ENCODE results near the gene TFF1. TPM values are rescaled to one million over a fixed set of nuclear protein-coding genes. Genes with fewer than 3 reads are reported as not detected.
A peak's percentile ranks its signal among the peaks of the same experiment; 100 is the strongest.

Gene TFF1
- total RNA-seq, 4 donors from 2014 or later, result 8.6 to 45.3 (median 25.8) TPM; not detected in 1

DNA sequence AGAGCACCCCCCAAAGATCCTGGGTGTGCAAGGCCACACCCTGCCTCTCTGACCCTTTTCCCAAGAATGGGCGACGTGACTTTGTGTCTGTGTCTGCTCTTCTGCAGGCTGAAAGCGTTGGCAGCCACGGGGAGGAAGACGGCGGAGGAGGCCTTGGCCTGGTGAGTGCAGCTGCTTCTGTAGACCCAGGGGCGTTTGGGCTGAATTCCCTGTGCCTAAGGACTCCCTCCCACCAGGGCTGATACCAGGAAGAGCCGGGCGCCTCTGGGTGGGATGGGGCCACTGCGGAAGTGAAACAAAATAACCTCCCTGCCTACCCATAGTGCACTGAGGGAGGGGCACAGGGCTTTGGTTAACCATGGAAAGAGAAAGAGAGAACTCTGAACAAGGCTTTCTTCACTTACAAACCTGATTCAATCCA, 39.9 kb upstream of the TFF1 start:
- in situ Hi-C loops (cut with MboI; ENCODE audit: low pct_ligation_motif_present in 1 of 4, low pct_unique_long_range_greater_than_20kb in 1 of 4, low sequenced_read_pairs in 3 of 4) (no loop called here), intact Hi-C loops (cut with DNase I; ENCODE audit: low total_unique reads) (no loop called here)
- peak overlapping the region; percentile 28 to 49 (median 34) for H3K27ac ChIP-seq
- no peaks in the 10 kb centered on the region for H3K9me3 ChIP-seq
- peak; percentile 20 for DNase-seq
- 40 to 70% methylated on average over 1 to 10 of the region's 10 CpGs for WGBS, 2 donors (ENCODE audit: low coverage in 1 of 2)
- H3K4me1 ChIP-seq, result no peaks in the 10 kb centered on the region
- peak overlapping the region in 1 of 4 donors; percentile 29 for H3K4me3 ChIP-seq
- H3K36me3 ChIP-seq, result no peaks in the 10 kb centered on the region
- no peaks in the 10 kb centered on the region for H3K27me3 ChIP-seq
- no peak for TF ChIP-seq POLR2AphosphoS5 (IDR thresholded peaks at IDR 0.05)
- no peak for TF ChIP-seq POLR2A (IDR thresholded peaks at IDR 0.05)
- TF ChIP-seq EP300 (IDR thresholded peaks at IDR 0.05; ENCODE audit: low read depth), result no peak
- TF ChIP-seq, protein P1, sequence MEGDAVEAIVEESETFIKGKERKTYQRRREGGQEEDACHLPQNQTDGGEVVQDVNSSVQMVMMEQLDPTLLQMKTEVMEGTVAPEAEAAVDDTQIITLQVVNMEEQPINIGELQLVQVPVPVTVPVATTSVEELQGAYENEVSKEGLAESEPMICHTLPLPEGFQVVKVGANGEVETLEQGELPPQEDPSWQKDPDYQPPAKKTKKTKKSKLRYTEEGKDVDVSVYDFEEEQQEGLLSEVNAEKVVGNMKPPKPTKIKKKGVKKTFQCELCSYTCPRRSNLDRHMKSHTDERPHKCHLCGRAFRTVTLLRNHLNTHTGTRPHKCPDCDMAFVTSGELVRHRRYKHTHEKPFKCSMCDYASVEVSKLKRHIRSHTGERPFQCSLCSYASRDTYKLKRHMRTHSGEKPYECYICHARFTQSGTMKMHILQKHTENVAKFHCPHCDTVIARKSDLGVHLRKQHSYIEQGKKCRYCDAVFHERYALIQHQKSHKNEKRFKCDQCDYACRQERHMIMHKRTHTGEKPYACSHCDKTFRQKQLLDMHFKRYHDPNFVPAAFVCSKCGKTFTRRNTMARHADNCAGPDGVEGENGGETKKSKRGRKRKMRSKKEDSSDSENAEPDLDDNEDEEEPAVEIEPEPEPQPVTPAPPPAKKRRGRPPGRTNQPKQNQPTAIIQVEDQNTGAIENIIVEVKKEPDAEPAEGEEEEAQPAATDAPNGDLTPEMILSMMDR (IDR thresholded peaks at IDR 0.05), result no peak

DNA sequence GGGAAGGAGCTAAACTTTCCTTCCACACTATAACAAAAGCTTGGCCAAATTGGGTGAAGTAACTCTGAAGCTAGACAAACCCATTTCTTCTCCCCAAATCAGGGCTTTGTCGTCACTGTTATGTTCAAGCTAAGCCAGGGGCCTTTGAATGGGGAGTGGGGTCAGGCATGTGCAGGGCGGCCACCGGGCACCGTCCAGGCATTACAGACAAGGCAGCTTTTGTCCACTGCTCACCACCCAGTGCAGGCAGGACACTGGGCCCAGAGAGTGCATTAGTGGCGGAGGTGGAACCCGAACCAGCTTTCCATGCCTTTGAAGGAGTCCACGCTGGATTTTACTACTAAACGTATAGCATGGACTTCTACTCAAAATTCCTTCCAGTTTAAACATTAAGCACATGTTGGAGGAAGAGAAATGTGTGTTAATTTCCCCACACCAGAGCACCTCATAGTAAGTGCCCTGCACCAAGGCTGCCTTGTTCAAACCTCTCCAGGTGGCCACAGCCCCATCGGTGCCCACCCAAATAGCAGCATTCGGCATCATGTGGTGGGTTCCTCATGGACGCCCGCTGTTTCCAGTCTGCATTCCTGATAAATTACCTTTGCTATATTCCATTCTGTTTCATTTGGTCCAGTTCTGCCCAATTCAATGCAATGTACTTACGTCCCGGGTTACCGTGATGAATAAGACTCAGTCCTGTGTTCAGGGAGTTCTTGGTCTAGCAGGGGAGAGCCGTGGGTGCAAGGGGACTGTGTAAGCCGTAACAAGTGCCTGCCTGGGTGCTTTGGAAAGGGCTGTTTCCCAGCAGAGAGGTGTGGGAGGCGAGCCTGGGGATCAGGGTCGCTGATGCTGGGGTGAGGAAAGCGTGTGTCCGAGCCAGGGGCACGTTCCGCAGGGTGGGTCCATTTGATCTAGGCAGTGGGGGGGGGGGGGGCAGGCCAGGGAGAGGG, 39.0 kb upstream of the TFF1 start:
- WGBS, 2 donors (ENCODE audit: low coverage in 1 of 2), result 83 to 85% methylated on average over 7 to 23 of the region's 23 CpGs
- Histone ChIP-seq H3K4me1 (no peaks in the 10 kb centered on the region), H3K27ac (peak overlapping the region; percentile 28 to 49 (median 34)), H3K27me3 (no peaks in the 10 kb centered on the region), H3K4me3 (peak overlapping the region in 1 of 4 donors; percentile 29), H3K9me3 (no peaks in the 10 kb centered on the region), H3K36me3 (no peaks in the 10 kb centered on the region)
- in situ Hi-C loops (cut with MboI; ENCODE audit: low pct_ligation_motif_present in 1 of 4, low pct_unique_long_range_greater_than_20kb in 1 of 4, low sequenced_read_pairs in 3 of 4) (no loop called here), intact Hi-C loops (cut with DNase I; ENCODE audit: low total_unique reads) (no loop called here)
- TF ChIP-seq EP300 (IDR thresholded peaks at IDR 0.05; ENCODE audit: low read depth), result no peak
- TF ChIP-seq, protein P1 (IDR thresholded peaks at IDR 0.05), result no peak
- no peak for TF ChIP-seq POLR2A (IDR thresholded peaks at IDR 0.05)
- no peak for TF ChIP-seq POLR2AphosphoS5 (IDR thresholded peaks at IDR 0.05)
- DNase-seq, result peak; percentile 4

DNA sequence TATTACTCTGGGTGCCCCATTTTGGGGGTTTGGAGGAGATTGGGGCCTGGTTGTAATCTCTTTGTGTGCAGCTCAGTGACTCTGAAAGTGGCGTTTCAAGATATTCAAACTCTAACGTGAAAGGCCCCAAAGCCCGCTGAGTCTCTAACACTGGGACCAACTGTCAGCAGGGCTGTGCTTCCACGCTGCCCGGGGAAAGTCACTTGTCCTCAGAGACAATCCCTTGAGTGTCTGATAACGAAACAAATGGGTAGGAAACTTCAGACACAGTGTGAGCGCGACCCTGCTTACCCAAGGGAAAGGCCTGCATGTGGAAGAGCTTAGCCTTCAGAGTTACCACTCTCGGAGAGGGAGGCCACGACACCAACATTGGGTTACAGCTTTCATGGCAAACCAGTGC, 38.2 kb upstream of the TFF1 start:
- H3K27ac ChIP-seq, result peak overlapping the region; percentile 1 to 38 (median 17)
- TF ChIP-seq POLR2AphosphoS5 (IDR thresholded peaks at IDR 0.05) (no peak), EP300 (IDR thresholded peaks at IDR 0.05; ENCODE audit: low read depth) (no peak), POLR2A (IDR thresholded peaks at IDR 0.05) (no peak)
- TF ChIP-seq, protein P1 (IDR thresholded peaks at IDR 0.05), result no peak
- intact Hi-C loops (cut with DNase I; ENCODE audit: low total_unique reads), result no loop called here
- H3K4me1 ChIP-seq, result no peaks in the 10 kb centered on the region
- 80 to 84% methylated on average over 1 to 10 of the region's 10 CpGs for WGBS, 2 donors (ENCODE audit: low coverage in 1 of 2)
- no peaks in the 10 kb centered on the region for H3K27me3 ChIP-seq
- H3K4me3 ChIP-seq, result peak overlapping the region in 1 of 4 donors; percentile 22
- in situ Hi-C loops (cut with MboI; ENCODE audit: low pct_ligation_motif_present in 1 of 4, low pct_unique_long_range_greater_than_20kb in 1 of 4, low sequenced_read_pairs in 3 of 4), result no loop called here
- no peaks in the 10 kb centered on the region for H3K9me3 ChIP-seq
- no peak for DNase-seq
- no peaks in the 10 kb centered on the region for H3K36me3 ChIP-seq

DNA sequence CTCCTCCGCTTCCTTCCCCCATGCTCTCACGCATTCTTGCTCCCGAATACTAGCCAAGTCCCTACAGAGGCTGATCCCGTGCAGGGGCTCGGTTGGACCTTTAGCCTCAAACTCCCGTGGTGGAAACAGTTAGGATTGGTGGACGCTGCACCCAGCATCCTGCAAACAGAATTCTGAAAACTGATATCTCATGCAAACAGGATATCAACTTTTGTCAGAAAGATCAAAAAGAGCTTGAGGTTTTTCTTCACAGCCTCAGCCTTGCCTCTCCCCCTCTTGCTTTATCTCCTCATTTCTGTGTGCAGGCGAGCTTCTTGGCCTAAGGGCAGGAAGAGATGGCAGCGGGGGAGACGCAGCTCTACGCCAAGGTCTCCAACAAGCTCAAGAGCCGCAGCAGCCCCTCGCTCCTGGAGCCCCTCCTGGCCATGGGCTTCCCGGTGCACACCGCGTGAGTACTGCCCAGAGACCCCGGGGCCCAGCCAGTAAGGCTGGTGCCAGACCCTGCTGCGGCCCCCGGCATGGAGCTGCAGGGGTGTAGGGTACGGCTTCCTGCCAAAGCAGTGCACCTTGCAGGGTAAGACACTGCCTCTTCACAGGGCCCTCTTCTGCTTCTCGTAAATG, 37.4 kb upstream of the TFF1 start, which contains the start of gene UBASH3A:
Gene UBASH3A, plus strand, starts transcription at position 292 of the 621 bp plus-strand sequence. Its CDS starts 44 bp downstream, at position 336.
- no peaks in the 10 kb centered on the region for H3K27me3 ChIP-seq
- no peaks in the 10 kb centered on the region for H3K36me3 ChIP-seq
- no peaks in the 10 kb centered on the region for H3K4me1 ChIP-seq
- no peak for TF ChIP-seq POLR2AphosphoS5 (IDR thresholded peaks at IDR 0.05)
- in situ Hi-C loops (cut with MboI; ENCODE audit: low pct_ligation_motif_present in 1 of 4, low pct_unique_long_range_greater_than_20kb in 1 of 4, low sequenced_read_pairs in 3 of 4), result no loop called here
- peak; percentile 14 for DNase-seq
- WGBS, 2 donors (ENCODE audit: low coverage in 1 of 2), result 79 to 90% methylated on average over 2 to 20 of the region's 21 CpGs
- no peaks in the 10 kb centered on the region for H3K9me3 ChIP-seq
- H3K4me3 ChIP-seq, result peak within 1 kb of the TSS in 1 of 4 donors; percentile 22
- intact Hi-C loops (cut with DNase I; ENCODE audit: low total_unique reads), result no loop called here
- peak within 1 kb of the TSS; percentile 1 to 38 (median 17) for H3K27ac ChIP-seq

Data from transverse colon (tissue), 4 donors.